Body of pancreas (tissue), 4 donors: ENCODE data around the gene MTTP.

Experiments used
- CTCF ChIP-seq, 7 experiments: fragments of 450-650 bp in 4 of 7; fragments of 200-600 bp in 3 of 7; sonication (generic) in 3 of 7; IDR thresholded peaks; one replicate each; pipeline ENCODE4 v1.5.1; 2016 to 2019; ENCODE audit warnings: antibody characterized with exemption in 7 of 7
- POLR2A ChIP-seq, 3 donors: fragments of 450-650 bp; IDR thresholded peaks; one replicate each; pipeline ENCODE4 v1.6.1; 2016; ENCODE audit warnings: antibody characterized with exemption in 3 of 3, mild to moderate bottlenecking in 2 of 3

GRCh38 chr4:99585516-99585915 is 10.9 kb downstream of the MTTP start:
- no peak for TF ChIP-seq POLR2A (IDR thresholded peaks at IDR 0.05)
- no peak for TF ChIP-seq CTCF (IDR thresholded peaks at IDR 0.05)
